ENCODE results near the gene KIAA0040. TPM values are rescaled to one million over a fixed set of nuclear protein-coding genes. Genes with fewer than 3 reads are reported as not detected.

The KIAA0040 gene
- total and polyA plus RNA-seq, 10 of the 15 experiments (the other 5 are each of a cell fraction or from before 2014, with no cell fraction given) = 7.6 to 47.7 (median 23.5) TPM

DNA sequence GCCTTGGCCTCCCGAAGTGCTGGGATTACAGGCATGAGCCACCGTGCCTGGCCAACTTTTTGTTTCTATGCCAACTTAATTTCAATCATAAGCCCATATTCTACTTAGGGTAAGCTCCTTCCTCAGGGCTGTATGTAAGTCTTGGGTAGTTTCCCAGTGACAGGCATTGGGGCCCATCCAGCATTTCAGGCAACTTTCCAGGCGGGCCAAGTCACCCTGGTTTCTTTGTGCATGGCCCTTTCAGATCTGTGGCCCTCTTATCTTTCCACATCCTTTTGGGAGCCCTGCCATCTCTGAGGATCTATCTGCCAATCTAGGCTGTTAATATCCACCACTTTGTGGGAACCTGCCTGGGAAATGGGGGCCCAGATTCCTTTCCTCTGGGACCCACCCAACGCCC, 66.2 kb downstream of the KIAA0040 start:
- H3K9me3 ChIP-seq (replicated peaks; ENCODE audit: control insufficient read depth, insufficient read depth, low read length) = no peaks in the 10 kb centered on the region
- RAD21 ChIA-PET (ENCODE audit: unreplicated experiment) = interaction anchor here (1.0 to 6.5 kb wide), 4 partner anchors 15 to 213 kb away, joined by 3 to 96 read pairs (median 10); partner anchors contain the start of gene CACYBP
- H3K27ac ChIP-seq (ENCODE audit: control insufficient read depth, insufficient read depth) = no peak overlapping the region
- no peak overlapping the region for H2AFZ ChIP-seq (ENCODE audit: control insufficient read depth, low read depth, low read length)
- DNase-seq (ENCODE audit: low read depth, low spot score) (no peak), ATAC-seq (no peak), FAIRE-seq (no peak)
- no peaks in the 10 kb centered on the region for H3K79me2 ChIP-seq (ENCODE audit: control insufficient read depth, insufficient read depth, low read length)
- no TSS peak for BruUV-seq (replicated peaks)
- H3K36me3 ChIP-seq (ENCODE audit: control insufficient read depth in 2 of 2, insufficient read depth in 2 of 2, low read length in 1 of 2) = no peaks in the 10 kb centered on the region
- H3K9ac ChIP-seq (ENCODE audit: control insufficient read depth, insufficient read depth, low read length) = no peak overlapping the region
- no peaks in the 10 kb centered on the region for H4K20me1 ChIP-seq (ENCODE audit: control insufficient read depth, insufficient read depth)
- in situ Hi-C loops (cut with MboI) (loop anchor here (5.0 kb wide), 1 partner anchor 354 kb away; no protein-coding TSS in a partner anchor), intact Hi-C loops (cut with micrococcal nuclease; ENCODE audit: unreplicated experiment) (loop anchor here (5.0 to 10.0 kb wide), 2 partner anchors 242 to 354 kb away; no protein-coding TSS in a partner anchor)
- WGBS (ENCODE audit: insufficient coverage, insufficient replicate concordance, low lambda C conversion rate, missing lambda C conversion rate) = 68% methylated on average over 4 of the region's 4 CpGs
- peaks cover 10% of the 10 kb centered on the region; the same call in 1 of the 2 replicates for H3K4me1 ChIP-seq (ENCODE audit: control insufficient read depth, insufficient read depth, low read length)
- no peaks in the 10 kb centered on the region for H3K27me3 ChIP-seq (replicated peaks in 1 of 2; ENCODE audit: control insufficient read depth in 2 of 2, insufficient read depth in 2 of 2, low read length in 1 of 2)
- POLR2A ChIA-PET = interaction anchor here (1.7 kb wide), 1 partner anchor 97 kb away, joined by 3 read pairs; no protein-coding TSS in a partner anchor
- CTCF ChIA-PET = interaction anchor here (1.0 to 4.8 kb wide), 8 partner anchors 12 to 356 kb away, joined by 3 to 199 read pairs (median 17); no protein-coding TSS in a partner anchor
- H3K4me3 ChIP-seq = no peak overlapping the region
- SMC1A ChIA-PET (ENCODE audit: uncharacterized antibody, unreplicated experiment) = interaction anchor here (1.5 to 3.3 kb wide), 4 partner anchors 17 to 98 kb away, joined by 5 to 56 read pairs (median 25); no protein-coding TSS in a partner anchor
- H3K4me2 ChIP-seq (ENCODE audit: control insufficient read depth, insufficient read depth) = no peak overlapping the region
- TF ChIP-seq, protein P1, sequence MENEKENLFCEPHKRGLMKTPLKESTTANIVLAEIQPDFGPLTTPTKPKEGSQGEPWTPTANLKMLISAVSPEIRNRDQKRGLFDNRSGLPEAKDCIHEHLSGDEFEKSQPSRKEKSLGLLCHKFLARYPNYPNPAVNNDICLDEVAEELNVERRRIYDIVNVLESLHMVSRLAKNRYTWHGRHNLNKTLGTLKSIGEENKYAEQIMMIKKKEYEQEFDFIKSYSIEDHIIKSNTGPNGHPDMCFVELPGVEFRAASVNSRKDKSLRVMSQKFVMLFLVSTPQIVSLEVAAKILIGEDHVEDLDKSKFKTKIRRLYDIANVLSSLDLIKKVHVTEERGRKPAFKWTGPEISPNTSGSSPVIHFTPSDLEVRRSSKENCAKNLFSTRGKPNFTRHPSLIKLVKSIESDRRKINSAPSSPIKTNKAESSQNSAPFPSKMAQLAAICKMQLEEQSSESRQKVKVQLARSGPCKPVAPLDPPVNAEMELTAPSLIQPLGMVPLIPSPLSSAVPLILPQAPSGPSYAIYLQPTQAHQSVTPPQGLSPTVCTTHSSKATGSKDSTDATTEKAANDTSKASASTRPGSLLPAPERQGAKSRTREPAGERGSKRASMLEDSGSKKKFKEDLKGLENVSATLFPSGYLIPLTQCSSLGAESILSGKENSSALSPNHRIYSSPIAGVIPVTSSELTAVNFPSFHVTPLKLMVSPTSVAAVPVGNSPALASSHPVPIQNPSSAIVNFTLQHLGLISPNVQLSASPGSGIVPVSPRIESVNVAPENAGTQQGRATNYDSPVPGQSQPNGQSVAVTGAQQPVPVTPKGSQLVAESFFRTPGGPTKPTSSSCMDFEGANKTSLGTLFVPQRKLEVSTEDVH (IDR thresholded peaks at IDR 0.05; ENCODE audit: low read depth, partially characterized antibody) = no peak
- TF ChIP-seq ZNF274 (IDR thresholded peaks at IDR 0.05; ENCODE audit: insufficient read depth, insufficient read length) = no peak
- TF ChIP-seq, protein P2, sequence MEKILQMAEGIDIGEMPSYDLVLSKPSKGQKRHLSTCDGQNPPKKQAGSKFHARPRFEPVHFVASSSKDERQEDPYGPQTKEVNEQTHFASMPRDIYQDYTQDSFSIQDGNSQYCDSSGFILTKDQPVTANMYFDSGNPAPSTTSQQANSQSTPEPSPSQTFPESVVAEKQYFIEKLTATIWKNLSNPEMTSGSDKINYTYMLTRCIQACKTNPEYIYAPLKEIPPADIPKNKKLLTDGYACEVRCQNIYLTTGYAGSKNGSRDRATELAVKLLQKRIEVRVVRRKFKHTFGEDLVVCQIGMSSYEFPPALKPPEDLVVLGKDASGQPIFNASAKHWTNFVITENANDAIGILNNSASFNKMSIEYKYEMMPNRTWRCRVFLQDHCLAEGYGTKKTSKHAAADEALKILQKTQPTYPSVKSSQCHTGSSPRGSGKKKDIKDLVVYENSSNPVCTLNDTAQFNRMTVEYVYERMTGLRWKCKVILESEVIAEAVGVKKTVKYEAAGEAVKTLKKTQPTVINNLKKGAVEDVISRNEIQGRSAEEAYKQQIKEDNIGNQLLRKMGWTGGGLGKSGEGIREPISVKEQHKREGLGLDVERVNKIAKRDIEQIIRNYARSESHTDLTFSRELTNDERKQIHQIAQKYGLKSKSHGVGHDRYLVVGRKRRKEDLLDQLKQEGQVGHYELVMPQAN (conservative IDR thresholded peaks at IDR 0.05) = no peak
